Stimulated activated CD4-positive, alpha-beta T cell treated with anti-CD3 and anti-CD28 coated beads, Interleukin-15, amount 100 ng/mL, for 1 hour (primary cell): ENCODE results near the gene ZBTB46.

Source experiments
- DNase-seq, 2 donors: peaks; one replicate each; pipeline ENCODE4 v3.0.0-alpha.2; 2020; ENCODE audit warnings: low read depth in 1 of 2, low spot score in 1 of 2

The ZBTB46 gene

DNA sequence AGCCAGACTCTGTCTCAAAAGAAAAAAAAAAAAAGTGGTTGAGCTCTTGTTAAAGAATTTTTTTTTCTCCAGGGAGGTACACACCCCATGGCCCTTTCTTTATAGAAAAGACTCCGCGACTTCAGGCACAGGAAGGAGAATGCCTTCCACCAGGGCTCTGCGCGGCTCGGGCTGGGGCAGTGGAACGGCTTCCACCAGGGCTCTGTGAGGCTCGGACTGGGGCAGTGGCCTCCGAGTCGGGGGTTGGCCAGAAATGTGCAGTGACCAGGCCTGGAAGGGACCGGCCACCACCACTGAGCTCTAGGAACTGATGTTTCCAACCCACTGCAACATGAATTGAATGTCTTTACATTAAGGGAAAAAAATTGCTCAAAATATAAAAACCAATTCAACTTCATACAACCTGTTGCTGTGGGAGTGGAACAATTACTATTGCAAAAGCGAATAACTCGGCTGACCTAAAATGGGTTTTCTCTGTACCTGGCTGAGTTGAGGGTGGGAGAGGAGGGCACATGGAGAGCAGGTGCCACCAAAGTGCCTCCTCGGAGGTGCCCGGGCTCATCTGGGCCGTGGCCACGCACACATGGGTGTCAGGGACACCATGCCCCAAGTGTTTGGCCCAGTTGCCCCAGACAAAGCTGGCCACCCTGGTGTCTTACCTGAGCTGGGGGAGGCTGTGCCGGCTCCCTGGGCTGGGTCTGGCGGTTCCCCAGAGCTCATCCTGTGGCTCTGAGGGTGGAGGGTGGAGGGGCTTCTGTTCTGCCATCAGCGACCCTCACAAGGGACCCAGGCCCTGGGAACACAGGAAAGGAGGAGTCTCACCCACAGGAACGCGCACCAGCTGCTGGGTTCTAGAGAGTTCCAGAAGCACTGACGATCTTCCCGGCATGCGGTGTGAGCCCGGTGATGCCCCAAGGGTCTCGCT, 62.2 kb downstream of the ZBTB46 start:
- no peak for DNase-seq

GRCh38 chr20:63767886-63768285, 63.2 kb downstream of the ZBTB46 start:
- no peak for DNase-seq

GRCh38 chr20:63767456-63767855, 63.6 kb downstream of the ZBTB46 start:
- no peak for DNase-seq

DNA sequence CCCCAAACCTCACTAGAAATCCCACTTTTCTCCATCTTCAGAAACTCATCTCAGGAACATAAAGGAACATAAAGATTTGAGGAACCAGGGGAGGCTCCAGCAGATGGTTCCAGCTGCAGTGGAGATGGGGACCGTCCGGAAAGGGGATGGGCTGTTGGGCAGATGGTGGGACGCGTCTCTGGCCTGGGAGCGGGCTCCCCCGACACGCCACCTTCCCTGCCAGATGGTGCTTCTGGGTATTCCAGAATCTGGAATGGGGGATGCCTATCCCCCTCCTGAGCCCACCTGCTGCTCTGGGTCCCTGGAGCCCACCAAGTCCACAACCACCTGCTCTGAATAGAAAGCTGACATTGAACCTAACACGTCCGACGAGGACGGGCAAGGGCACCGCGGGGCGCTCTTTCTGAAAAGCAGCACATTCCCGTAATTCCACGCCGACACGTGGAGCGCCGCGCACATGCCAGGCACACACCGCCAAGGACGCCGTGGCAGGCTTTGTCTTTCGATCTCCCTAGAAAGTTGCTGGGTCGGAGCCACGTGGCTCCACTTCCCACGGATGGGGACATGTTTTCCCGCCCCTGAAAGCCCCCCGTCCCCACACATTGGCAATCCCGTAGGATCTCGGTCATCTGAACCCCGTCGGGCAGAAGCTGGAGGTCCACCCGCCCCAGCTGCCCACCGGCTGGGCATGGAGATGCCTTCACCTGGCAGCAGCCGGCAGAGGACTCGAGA, 64.2 kb downstream of the ZBTB46 start:
- DNase-seq, result no peak

DNA sequence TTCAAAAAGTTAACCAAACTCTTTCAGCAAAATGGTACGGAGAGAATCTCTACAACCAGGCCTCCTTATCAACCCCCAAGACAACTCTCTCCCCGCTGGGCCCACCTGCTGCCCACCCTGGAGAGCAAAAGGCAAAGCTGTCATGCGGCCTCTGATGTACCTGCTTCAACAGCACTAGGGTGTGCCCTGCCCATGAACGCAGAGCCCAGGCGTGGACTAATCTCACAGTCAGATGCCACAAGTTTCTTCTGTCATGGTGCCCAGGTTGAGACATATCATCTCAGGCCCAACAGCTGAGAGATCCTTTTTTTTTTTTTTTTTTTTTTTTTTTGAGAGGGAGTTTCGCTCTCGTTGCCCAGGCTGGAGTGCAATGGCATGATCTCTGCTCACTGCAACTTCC, 65.2 kb downstream of the ZBTB46 start:
- no peak for DNase-seq

- no peak for DNase-seq
These were observed 65.8 kb downstream of the ZBTB46 start for GRCh38 chr20:63765082-63765873.

DNA sequence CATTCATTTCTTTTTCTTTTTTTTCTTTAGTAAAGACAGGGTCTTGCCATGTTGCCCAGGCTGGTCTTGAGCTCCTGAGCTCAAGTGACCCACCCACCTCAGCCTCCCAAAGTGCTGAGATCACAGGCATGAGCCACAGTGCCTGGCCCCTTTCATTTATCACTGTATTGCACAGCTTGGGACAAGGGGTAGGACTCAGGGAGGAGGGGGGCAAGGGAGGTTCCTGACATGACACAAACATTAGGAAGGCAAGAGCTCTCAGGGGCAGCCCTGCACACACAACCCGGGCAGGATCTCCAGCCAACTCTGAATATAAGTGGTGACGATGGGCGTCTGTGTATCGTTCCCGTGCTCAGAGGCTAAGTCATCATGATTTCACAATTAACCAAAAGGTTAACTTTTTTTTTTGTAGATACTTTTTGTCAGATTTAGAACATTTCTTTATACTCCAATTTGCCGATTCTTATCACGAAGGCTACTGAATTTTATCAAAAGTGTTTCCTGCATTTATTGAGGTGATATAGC, 71.6 kb downstream of the ZBTB46 start:
- no peak for DNase-seq

GRCh38 chr20:63758152-63758551, 72.9 kb downstream of the ZBTB46 start:
- no peak for DNase-seq

DNA sequence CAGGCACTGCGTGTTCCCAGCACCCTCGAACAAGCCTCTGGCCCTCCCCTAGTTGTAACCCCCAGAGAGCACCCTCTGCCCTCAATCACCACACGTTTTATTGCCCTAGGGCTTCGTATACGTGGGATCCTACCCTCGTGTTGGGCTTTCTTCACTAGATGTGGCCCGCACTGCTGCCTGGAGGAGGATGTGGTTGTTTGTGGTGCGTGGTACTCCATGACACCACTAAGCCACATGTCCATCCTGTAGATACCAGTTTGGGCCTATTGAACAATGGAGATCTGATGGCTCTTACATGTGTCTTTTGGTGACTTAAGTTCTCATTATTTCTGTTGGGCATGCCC, 74.4 kb downstream of the ZBTB46 start:
- DNase-seq, result no peak

DNA sequence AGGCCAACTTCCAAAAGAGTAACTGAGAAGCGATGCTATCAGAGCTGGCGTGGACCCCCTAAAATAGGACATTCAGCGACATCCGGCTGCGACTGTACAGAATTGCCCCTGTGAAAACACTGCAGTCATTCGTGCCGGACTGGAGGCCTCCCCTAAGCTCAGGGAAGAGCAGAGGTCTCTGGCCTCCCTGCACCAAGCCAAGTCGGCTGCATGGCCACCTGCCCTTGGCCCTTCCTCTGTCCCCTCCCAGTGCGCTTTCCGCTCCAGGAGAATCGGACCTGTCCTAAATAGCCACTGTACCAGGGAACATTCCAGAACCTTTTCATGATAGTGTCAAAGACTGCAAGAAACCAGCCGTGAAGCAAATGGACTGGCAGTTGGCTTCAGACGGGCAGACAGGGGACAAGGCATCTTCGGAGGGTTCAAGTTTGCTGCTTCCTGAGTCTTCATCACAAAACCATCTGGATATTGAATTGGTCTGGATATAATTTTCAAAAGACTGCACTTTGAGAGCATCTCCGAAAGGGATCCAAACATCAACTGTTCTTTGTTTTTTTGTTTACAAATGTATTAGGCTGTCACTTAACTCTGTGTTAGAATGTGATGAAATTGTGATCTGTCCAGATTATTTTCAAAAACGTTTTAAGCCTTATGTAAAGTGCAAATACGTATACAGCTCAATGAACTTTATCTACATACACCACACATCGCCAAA, 75.0 kb downstream of the ZBTB46 start:
- no peak for DNase-seq

DNA sequence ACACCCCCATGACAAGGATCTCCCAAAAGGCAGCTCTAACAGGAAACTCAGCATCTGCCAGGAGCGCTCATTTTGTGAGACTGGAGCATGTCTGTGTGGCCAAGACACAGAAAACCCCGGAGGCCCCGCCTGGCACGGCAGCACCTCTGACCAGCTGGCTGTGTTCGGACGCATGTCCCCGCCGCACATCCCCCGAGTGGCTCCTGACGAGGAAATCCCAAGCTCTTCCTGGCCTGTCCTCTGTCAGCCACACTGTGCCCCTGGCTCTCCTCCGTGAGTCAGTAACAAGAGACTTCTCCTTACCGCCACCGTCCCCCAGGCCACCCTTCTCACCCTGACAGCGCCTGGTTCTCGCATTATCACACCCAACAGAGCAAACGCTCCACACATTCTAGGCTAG, 77.1 kb downstream of the ZBTB46 start:
- no peak for DNase-seq

- no peak for DNase-seq
These were observed 77.7 kb downstream of the ZBTB46 start for GRCh38 chr20:63753381-63753780.

DNA sequence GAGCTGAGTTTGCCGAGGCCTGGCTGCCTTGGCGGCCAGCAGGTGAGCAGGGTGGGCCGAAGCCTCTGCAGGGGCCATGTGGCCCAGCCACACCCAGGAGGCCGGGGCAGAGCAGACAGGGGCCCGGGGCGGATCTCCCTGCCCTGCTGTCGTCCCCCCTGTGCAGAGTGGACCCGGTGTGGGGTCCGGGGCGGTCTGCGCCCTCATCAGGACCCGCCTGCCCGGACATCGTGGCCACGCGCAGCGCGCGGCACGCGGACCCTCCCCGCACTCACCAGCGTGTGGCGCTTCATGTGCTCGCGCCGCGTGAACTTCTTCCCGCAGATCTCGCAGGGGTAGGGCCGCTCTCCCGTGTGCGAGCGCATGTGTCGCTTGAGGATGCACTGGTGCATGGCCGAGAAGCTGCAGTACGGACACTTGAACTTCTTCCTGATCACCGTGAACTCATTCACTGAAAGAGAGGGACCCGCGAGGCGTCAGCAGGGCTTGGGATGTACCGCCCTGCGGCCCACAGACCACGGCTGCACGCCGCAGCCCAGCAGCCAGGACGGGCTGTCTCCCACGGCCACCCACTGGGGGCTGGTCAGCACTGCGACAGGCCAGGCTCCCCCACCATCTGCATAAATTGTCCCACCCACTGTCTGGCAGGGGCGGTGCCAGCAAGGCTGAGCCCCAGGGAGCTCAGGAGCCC, 78.5 kb downstream of the ZBTB46 start:
- no peak for DNase-seq

- no peak for DNase-seq
These were observed 79.4 kb downstream of the ZBTB46 start for GRCh38 chr20:63751471-63752271.

DNA sequence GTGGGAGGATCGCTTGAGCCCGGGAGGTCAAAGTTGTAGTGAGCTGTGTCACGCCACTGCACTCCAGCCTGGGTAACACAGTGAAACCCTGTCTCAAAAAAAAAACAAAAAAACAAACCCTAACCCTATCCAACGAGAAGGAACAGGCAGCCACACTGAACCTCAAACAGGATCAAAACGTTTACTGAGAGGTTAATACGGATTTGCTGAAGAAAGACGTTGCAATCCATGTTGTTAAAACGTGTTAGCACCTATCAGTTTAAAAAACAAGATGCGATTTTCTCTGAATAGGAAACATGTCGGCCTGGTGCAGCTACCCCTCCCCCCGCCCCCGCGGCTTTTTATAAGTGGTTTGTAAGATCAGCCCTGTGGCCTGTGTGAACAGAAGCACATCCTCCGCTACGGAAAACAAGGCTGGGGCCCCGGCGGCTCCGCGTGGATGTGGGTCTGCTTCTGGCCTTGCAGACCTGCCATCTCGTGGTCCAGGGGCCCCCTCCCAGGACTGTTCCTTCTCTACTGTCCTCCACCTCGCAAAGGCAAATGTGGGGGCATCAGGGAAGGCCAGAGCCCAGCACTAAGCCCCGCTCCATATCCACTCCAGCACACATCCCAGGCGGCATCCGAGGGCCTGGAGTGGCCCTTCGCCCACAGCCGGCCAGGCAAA, 80.1 kb downstream of the ZBTB46 start:
- peak in 1 of 2 donors; percentile 40 for DNase-seq

GRCh38 chr20:63749597-63750508, 81.2 kb downstream of the ZBTB46 start:
- no peak for DNase-seq

DNA sequence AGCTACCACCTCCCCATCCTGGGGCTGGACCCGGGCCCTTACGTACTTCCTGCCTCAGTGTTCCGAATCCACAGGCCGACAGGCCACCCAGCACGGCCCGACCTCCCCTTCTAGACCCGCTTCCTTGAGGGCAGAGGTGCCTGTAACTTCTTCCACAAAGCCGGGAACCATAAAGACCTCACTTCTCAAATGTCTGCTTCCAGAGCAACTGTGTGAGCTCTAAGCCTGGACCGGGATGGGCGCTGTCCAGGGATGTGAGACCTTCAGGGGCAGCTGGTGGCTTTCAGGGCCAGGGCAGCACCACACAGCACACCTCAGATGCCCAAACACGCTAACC, 82.2 kb downstream of the ZBTB46 start:
- DNase-seq, result no peak
